Ramos (cell line): ENCODE data around the gene MTHFD2L.
"Not testable (repeated sequence)": the region's sequence is repeated elsewhere in the genome, so short reads cannot be mapped to it uniquely, and the experiment has no call there.

Experiments used
- in situ Hi-C: fragments of 300-500 bp; cut with MboI; formaldehyde crosslinking; loops from one replicate; pipeline ENCODE4 v1.14.3; 2022; ENCODE audit warnings: low sequenced_read_pairs; ENCODE audit not compliant: unreplicated experiment

The MTHFD2L gene

DNA sequence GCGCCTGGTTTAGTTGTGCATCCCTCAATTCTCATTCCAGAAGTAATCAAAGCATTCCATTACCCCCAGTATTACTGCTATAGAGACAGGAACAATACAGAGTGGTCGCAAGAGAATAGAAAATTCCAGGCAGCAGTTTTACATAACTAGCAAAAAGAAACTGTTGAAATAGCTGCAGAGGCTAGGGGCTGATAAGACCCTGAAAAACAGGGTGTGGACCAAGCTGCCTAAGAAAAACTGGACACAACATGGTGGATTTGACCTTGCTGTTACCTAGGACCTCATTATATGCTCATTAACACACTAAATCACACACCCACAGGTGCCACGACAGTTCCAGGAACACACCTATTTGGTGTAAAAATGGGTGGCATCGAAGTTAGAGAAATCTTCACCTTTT, 165.7 kb downstream of the MTHFD2L start:
- in situ Hi-C loops = no loop called here

DNA sequence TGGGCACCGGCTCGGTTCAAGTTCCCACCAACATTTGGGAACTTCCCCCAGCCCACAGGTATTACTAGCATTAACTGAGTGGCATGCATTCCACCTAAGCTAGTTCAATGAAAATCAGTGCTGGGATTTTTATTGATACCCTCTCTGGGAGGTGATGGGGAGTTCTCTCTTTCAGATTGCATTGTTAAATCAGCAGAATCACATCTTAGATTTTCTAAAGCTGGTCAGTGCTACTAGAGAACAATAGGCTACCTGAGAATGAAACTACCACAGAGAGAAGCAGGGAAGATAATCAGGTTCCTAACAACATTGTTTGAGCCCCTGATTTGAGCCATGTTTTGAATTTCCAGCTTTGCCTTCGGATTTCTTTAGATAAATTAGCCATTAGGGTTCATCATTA, 166.3 kb downstream of the MTHFD2L start:
- in situ Hi-C loops = no loop called here

DNA sequence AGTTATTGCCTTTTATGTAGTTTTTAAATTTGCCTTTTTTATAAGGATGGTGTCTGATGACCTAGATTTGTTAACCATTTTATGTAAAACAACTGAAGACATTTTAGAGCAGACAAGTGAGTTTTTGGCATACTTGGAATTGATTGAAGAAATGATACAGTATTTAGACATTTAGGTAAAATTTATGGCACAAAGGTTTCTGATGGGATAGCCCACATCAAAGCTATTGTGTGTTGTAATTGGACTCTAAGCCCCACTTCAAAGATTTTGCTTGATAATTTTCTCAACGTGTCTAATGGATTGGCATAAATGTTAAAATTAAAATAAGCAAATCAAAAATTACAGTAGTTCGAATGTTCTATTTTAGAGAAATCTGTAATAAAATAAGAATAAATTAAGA, 168.0 kb downstream of the MTHFD2L start:
- in situ Hi-C loops = no loop called here

DNA sequence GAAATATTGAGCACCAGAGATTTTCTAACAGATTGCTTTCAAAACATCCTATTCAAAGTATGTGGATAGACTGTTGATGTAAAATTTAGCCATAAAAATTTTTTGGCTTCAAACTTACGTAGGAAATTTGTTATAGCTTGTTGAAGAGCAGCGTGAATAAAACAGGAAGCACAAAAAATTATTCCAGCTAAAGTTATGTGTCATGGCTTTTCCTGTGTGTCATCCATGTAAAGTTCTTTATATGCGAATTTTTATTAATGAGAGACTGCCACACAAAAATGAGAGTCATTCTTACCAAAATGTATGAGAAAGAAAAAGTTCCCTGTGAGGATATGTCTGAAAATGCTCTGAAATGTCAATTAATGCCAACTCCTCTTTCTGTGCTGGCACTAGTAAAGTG, 169.8 kb downstream of the MTHFD2L start:
- in situ Hi-C loops = no loop called here

DNA sequence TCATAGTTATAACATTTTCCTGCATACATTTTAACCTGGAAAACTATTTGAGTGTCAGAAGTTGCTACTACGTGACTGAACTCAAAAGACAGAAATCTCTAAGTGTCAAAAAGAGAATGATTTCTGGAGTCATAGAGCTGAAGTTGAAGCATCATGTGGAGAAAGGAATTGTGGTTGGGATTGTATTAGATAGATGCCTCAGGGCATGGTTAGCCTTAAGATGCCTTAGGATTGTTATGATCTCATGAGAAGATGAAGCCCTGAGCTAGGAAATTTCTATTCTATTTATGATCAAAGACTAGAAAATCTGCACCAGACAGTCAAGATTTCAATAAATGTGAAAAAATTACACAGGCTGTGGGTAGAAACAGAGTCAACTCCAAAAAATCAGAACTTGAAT, 170.6 kb downstream of the MTHFD2L start:
- in situ Hi-C loops = no loop called here

DNA sequence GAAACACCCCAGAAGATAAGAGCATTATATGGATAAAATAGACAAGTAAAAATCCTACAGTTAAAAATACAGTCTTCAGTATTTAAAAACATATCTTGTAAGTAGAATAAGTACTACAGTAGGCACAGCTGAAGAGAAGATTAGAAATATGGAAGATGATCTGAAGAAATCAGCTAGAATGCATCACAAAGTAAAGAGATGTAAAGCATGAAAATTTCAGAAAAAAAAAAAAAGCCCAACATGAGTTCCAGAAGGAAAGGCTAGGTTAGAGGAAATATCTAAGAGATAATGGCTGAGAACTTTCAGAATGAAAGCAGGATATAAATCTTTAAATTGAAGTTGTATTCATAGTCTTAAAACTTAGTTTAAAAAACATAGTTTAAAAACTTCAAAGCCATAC, 171.4 kb downstream of the MTHFD2L start:
- in situ Hi-C loops = no loop called here

DNA sequence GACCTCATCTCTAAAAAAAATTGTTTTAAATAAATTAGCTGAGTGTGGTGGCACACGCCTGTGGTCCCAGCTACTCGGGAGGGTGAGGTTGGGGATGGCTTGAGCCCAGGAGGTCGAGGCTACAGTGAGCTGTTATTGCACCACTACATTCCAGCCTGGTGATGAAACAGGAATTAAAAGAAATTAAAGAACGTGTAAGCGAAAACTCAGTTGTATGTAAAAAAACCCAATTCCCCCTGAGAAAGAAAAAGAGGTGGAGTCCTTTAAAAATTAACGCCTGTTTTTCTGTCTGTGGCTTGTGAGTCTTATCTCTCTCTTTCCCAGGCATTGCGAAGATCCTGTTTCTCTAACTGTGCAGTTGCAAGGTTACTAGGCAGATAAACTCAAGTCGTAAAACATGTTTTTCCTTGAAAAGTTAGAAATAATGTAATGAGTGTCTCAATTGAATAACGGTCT, 172.4 kb downstream of the MTHFD2L start:
- in situ Hi-C loops = no loop called here

DNA sequence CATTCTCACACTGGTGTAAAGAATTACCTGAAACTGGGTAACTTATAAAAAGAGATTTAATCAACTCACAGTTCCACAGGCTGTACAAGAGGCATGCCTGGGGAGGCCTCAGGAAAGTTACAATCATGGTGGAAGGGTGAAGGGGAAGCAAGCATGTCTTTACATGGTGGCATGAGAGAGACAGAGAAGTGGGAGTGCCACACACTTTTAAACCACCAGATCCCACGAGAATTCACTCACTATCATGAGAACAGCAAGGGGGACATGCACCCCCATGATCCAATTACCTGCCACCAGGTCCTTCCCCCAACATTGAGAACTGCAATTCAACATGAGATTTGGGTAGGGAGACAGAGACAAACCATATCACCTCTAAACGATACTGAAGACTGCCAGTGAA, 173.3 kb downstream of the MTHFD2L start:
- in situ Hi-C loops = no loop called here

DNA sequence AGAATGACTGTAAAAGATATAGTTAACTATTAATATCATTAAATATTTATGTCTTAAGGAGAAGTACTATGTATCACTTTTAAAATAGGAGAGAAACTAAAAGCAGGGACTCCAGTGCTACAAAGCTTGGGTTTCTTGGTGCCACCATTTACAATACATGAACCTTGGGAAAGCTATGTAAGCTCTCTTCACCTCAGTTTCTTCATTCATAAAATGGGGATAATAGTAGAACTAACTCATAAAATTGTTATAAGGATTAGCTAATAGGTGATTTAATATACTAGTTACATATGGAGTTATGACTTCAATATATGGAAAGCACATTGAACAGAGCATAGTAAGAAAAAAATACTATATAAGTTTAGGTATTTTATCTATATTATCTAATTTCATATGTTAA, 174.0 kb downstream of the MTHFD2L start:
- in situ Hi-C loops = no loop called here

DNA sequence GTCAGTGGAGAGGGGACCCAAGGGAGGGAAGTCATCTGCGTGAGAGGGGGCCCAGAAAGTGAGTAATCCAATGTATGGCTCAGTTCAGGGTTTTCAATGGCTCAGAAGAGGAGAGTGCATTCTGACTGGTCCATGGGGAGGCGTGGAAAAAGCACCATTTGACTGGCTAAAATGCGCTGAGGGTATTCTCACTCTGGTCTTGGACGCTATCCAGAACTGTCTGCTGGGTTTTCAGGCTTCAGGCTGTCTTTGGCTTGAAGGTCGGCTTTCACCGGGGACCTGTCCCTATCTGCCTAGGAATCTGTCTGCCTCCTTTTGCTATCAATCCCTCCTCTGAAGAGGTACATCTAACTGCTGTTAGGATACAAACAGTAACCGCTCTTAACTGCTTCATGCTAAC, 176.7 kb downstream of the MTHFD2L start:
- in situ Hi-C loops = no loop called here

DNA sequence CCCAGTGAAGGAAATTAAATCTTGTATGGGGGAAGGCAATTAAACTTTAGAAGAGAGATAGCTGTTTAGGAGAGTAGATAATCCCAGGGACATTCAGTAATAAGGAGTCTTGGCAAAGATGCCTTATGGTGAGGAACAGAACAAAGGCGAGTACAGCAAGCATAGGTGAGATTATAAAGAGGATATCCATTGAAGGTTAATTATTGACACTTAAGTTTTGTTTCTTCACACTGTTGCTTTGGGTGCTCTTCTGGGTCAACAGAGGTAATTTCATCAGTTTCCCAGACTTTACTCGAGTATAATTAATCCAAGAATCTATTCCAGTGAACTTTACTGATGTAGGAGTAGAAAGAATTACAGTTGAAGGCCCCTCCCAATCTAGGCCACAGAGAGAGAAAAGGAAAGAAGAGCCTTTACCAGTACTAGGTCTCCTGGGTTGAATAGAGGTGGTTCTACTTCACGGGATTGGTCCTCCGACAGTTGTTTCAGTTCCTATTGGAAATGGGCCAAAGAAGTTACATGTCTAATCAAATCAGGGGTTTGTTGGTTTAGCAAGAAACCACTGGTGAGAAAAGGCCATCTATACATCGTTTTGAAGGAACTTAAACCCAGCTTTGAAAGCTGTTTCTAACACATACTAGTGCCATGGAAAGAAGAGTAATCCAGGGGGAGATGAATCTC, 177.6 kb downstream of the MTHFD2L start:
- in situ Hi-C loops = no loop called here

DNA sequence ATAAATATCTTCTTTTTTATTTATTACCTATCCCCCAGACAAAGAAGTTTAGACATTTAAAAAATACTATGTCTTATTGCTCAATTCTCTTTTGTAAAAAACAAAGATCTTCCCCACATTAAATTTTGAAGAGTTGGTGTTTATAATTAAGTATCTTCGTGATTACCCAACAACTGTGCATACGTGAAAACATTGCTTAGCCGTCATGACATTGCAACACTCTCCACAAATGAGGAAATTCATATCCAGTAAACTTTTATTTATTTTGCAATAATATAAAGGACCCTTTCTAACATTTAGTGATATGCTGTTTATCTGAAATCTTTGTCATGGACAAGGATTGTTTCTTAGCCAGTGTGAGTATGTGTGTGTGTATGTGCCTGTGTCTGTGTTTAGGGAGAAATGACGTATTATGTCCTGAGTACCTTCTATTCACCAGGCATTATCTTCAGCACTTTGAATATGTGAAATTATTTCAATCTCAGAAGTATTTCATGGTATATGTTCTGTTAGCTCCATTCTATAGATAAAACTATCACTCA, 180.9 kb downstream of the MTHFD2L start:
- in situ Hi-C loops = no loop called here

DNA sequence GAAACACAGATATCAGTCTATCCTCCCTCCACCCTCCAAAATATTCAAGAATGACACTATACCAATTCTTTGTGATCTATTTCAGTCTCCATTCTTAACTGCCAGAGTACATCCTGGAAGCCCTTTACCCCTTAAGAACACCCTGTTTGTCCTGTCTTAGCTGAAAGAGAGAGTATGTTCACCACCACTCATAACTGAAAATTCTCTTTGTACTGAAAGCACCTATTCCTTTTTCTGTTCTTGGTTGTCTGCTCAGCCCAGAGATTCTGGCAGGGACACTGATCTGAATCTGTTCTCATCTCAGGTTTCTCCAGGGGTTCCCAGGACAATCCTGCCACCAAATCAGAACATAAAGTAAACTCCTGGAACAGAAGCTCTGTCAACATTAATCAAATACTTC, 181.6 kb downstream of the MTHFD2L start:
- in situ Hi-C loops = no loop called here

DNA sequence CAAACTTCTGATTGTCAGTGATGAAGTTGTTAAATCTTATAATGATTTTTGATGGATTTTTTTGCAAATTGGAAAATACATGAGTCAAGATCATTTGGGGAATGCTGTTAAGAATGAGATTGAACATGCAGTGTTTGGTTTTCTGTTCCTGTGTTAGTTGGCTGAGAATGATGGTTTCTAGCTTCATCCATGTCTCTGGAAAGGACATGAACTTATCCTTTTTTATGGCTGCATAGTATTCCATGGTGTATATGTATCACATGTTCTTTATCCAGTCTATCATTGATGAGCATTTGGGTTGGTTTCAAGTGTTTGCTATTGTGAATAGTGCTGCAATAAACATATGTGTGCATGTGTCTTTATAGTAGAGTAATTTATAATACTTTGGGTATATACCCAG, 182.5 kb downstream of the MTHFD2L start:
- in situ Hi-C loops = not testable (repeated sequence)

DNA sequence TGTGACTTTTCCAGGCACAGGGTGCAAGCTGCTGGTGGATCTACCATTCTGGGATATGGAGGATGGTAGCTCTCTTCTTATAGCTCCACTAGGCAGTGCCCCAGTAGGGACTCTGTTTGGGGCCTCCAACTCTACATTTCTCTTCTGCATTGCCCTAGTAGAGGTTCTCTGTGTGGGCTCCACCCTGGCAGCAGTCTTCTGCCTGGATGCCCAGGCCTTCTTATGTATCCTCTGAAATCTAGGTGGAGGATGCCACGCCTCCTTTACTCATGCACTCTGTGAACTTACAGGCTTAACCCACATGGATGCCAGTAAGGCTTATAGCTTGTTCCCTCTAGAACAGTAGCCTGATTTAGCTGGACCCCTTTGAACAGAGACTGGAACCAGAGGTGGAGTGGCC, 186.1 kb downstream of the MTHFD2L start:
- in situ Hi-C loops = no loop called here
